ENCODE data around the gene NXN.
"Not testable (repeated sequence)": the region's sequence is repeated elsewhere in the genome, so short reads cannot be mapped to it uniquely, and the experiment has no call there.

The NXN gene

GRCh38 chr17:791829-792228 lies 187.7 kb downstream of the NXN start:
- no peak for DNase-seq

GRCh38 chr17:790874-791247 lies 188.7 kb downstream of the NXN start:
- DNase-seq, result not testable (repeated sequence)

GRCh38 chr17:789931-790873 lies 189.4 kb downstream of the NXN start:
- DNase-seq, result not testable (repeated sequence)

GRCh38 chr17:789160-789840 lies 190.3 kb downstream of the NXN start:
- DNase-seq, result no peak

GRCh38 chr17:788551-788950 lies 191.0 kb downstream of the NXN start:
- no peak for DNase-seq

- DNase-seq, result no peak
These were observed 191.8 kb downstream of the NXN start for GRCh38 chr17:787641-788221.

GRCh38 chr17:785901-786300 lies 193.7 kb downstream of the NXN start:
- not testable (repeated sequence) for DNase-seq

GRCh38 chr17:784143-784542 lies 195.4 kb downstream of the NXN start:
- no peak for DNase-seq

GRCh38 chr17:781805-782731 lies 197.5 kb downstream of the NXN start, which contains the start of the genes GLOD4 and MRM3:
GLOD4 (minus strand) TSS chr17:782280; CDS start chr17:782255, 25 bp downstream.
MRM3 (plus strand) TSS chr17:782353; CDS start chr17:782379, 26 bp downstream.
- DNase-seq, result peak; percentile 66

GRCh38 chr17:778096-778495 lies 201.5 kb downstream of the NXN start:
- no peak for DNase-seq

GRCh38 chr17:774313-774584 lies 205.3 kb downstream of the NXN start:
- DNase-seq, result no peak

- DNase-seq, result no peak
These were observed 205.9 kb downstream of the NXN start for GRCh38 chr17:773467-774312.

GRCh38 chr17:773016-773415 lies 206.6 kb downstream of the NXN start:
- DNase-seq, result no peak

GRCh38 chr17:767076-767475 lies 212.5 kb downstream of the NXN start:
- no peak for DNase-seq

- DNase-seq, result no peak
These were observed 219.2 kb downstream of the NXN start for GRCh38 chr17:760371-760770.

GRCh38 chr17:759964-760363 lies 219.6 kb downstream of the NXN start:
- DNase-seq, result no peak

- DNase-seq, result not testable (repeated sequence)
These were observed 223.5 kb downstream of the NXN start for GRCh38 chr17:756010-756567.

- not testable (repeated sequence) for DNase-seq
These were observed 224.1 kb downstream of the NXN start for GRCh38 chr17:755319-755961.

GRCh38 chr17:753418-753817 lies 226.2 kb downstream of the NXN start:
- DNase-seq, result no peak

GRCh38 chr17:752620-753219 lies 226.9 kb downstream of the NXN start:
- DNase-seq, result peak; percentile 35

All from NCI-H748 treated with DMSO at 0.1 percent for 48 hours (cell line).